ENCODE results near the gene LHX5.

Gene LHX5

GRCh38 chr12:113479216-113479589 is 7.5 kb upstream of the LHX5 start:
- H3K4me3 ChIP-seq (ENCODE audit: control insufficient read depth, low read depth, low read length) = no peak overlapping the region
- no peak for TF ChIP-seq CTCF (IDR thresholded peaks at IDR 0.05; ENCODE audit: control insufficient read depth, insufficient read depth, low read depth, low read length, missing control alignments)
- no peak for DNase-seq (ENCODE audit: low read depth)

GRCh38 chr12:113478351-113479011 is 6.8 kb upstream of the LHX5 start:
- TF ChIP-seq CTCF (IDR thresholded peaks at IDR 0.05; ENCODE audit: control insufficient read depth, insufficient read depth, low read depth, low read length, missing control alignments) = no peak
- no peak overlapping the region for H3K4me3 ChIP-seq (ENCODE audit: control insufficient read depth, low read depth, low read length)
- no peak for DNase-seq (ENCODE audit: low read depth)

GRCh38 chr12:113477842-113478215 is 6.2 kb upstream of the LHX5 start:
- no peak for TF ChIP-seq CTCF (IDR thresholded peaks at IDR 0.05; ENCODE audit: control insufficient read depth, insufficient read depth, low read depth, low read length, missing control alignments)
- no peak overlapping the region for H3K4me3 ChIP-seq (ENCODE audit: control insufficient read depth, low read depth, low read length)
- DNase-seq (ENCODE audit: low read depth) = no peak

GRCh38 chr12:113477171-113477841 is 5.6 kb upstream of the LHX5 start:
- H3K4me3 ChIP-seq (ENCODE audit: control insufficient read depth, low read depth, low read length) = no peak overlapping the region
- TF ChIP-seq CTCF (IDR thresholded peaks at IDR 0.05; ENCODE audit: control insufficient read depth, insufficient read depth, low read depth, low read length, missing control alignments) = no peak
- DNase-seq (ENCODE audit: low read depth) = no peak

- DNase-seq (ENCODE audit: low read depth) = no peak
- TF ChIP-seq CTCF (IDR thresholded peaks at IDR 0.05; ENCODE audit: control insufficient read depth, insufficient read depth, low read depth, low read length, missing control alignments) = no peak
- no peak overlapping the region for H3K4me3 ChIP-seq (ENCODE audit: control insufficient read depth, low read depth, low read length)
These were observed 4.7 kb upstream of the LHX5 start for GRCh38 chr12:113476176-113476986.

GRCh38 chr12:113475451-113476175 is 3.9 kb upstream of the LHX5 start:
- no peak for DNase-seq (ENCODE audit: low read depth)
- TF ChIP-seq CTCF (IDR thresholded peaks at IDR 0.05; ENCODE audit: control insufficient read depth, insufficient read depth, low read depth, low read length, missing control alignments) = no peak
- no peak overlapping the region for H3K4me3 ChIP-seq (ENCODE audit: control insufficient read depth, low read depth, low read length)
